ENCODE data around the gene RAD21L1. TPM values are rescaled to one million over a fixed set of nuclear protein-coding genes. Genes with fewer than 3 reads are reported as not detected.

Gene RAD21L1
- total RNA-seq, 1 donor from 2014 or later = not detected

- peaks cover 0 to 12% (median 5%) of the 10 kb centered on the region in 3 donors for H3K36me3 ChIP-seq (ENCODE audit: control insufficient read depth in 3 of 3, insufficient read depth in 3 of 3, low read length in 3 of 3)
- no peak overlapping the region for H3K9ac ChIP-seq (ENCODE audit: low read depth in 1 of 3, low read length in 3 of 3)
- H3K27ac ChIP-seq (ENCODE audit: low read depth, low read length) = no peak overlapping the region
- H3K9me3 ChIP-seq (ENCODE audit: control insufficient read depth in 3 of 3, low read length in 3 of 3) = no peaks in the 10 kb centered on the region
- H3K4me1 ChIP-seq (ENCODE audit: control insufficient read depth in 3 of 3, insufficient read depth in 3 of 3, low read length in 3 of 3) = peaks cover 0 to 9% (median 4%) of the 10 kb centered on the region in 3 donors
- no peak overlapping the region for H3K4me3 ChIP-seq (ENCODE audit: low read length in 3 of 3)
- no peaks in the 10 kb centered on the region for H3K27me3 ChIP-seq (ENCODE audit: control insufficient read depth in 3 of 3, insufficient read depth in 3 of 3, low read length in 3 of 3)
Measured at GRCh38 chr20:1297486-1297885, 71.6 kb downstream of the RAD21L1 start.

DNA sequence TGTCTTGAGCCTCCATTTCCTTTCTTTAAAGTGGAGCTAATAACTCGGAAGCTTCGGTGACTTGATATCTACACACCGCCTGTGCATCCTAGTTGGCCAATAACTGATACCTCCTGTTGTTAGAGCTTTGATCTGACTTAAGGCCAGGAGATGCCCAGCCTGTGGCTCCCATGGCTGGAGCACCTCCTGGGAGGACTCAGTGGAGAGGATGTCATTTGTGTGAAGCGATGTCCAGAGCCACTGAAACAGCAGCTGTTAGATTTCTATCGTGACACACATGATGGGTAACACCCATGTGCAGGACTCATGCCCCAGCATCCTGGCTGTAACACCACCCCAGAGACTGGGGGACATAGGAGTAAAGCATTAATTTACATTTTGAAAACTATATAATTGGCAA lies 72.3 kb downstream of the RAD21L1 start:
- no peak overlapping the region for H3K4me3 ChIP-seq (ENCODE audit: low read length in 3 of 3)
- H3K9me3 ChIP-seq (ENCODE audit: control insufficient read depth in 3 of 3, low read length in 3 of 3) = no peaks in the 10 kb centered on the region
- H3K27ac ChIP-seq (ENCODE audit: low read depth, low read length) = no peak overlapping the region
- H3K27me3 ChIP-seq (ENCODE audit: control insufficient read depth in 3 of 3, insufficient read depth in 3 of 3, low read length in 3 of 3) = no peaks in the 10 kb centered on the region
- H3K9ac ChIP-seq (ENCODE audit: low read depth in 1 of 3, low read length in 3 of 3) = no peak overlapping the region
- peaks cover 0 to 9% (median 4%) of the 10 kb centered on the region in 3 donors for H3K4me1 ChIP-seq (ENCODE audit: control insufficient read depth in 3 of 3, insufficient read depth in 3 of 3, low read length in 3 of 3)
- H3K36me3 ChIP-seq (ENCODE audit: control insufficient read depth in 3 of 3, insufficient read depth in 3 of 3, low read length in 3 of 3) = peaks cover 0 to 12% (median 5%) of the 10 kb centered on the region in 3 donors

GRCh38 chr20:1298888-1299511 lies 73.2 kb downstream of the RAD21L1 start:
- H3K4me1 ChIP-seq (ENCODE audit: control insufficient read depth in 3 of 3, insufficient read depth in 3 of 3, low read length in 3 of 3) = peaks cover 0 to 5% (median 4%) of the 10 kb centered on the region in 3 donors
- no peaks in the 10 kb centered on the region for H3K9me3 ChIP-seq (ENCODE audit: control insufficient read depth in 3 of 3, low read length in 3 of 3)
- no peak overlapping the region for H3K9ac ChIP-seq (ENCODE audit: low read depth in 1 of 3, low read length in 3 of 3)
- H3K27ac ChIP-seq (ENCODE audit: low read depth, low read length) = no peak overlapping the region
- H3K27me3 ChIP-seq (ENCODE audit: control insufficient read depth in 3 of 3, insufficient read depth in 3 of 3, low read length in 3 of 3) = no peaks in the 10 kb centered on the region
- peaks cover 0 to 12% (median 5%) of the 10 kb centered on the region in 3 donors for H3K36me3 ChIP-seq (ENCODE audit: control insufficient read depth in 3 of 3, insufficient read depth in 3 of 3, low read length in 3 of 3)
- no peak overlapping the region for H3K4me3 ChIP-seq (ENCODE audit: low read length in 3 of 3)

- Histone ChIP-seq H3K36me3 (ENCODE audit: control insufficient read depth in 3 of 3, insufficient read depth in 3 of 3, low read length in 3 of 3) (peaks cover 0 to 12% (median 5%) of the 10 kb centered on the region in 3 donors), H3K4me3 (ENCODE audit: low read length in 3 of 3) (no peak overlapping the region), H3K27me3 (ENCODE audit: control insufficient read depth in 3 of 3, insufficient read depth in 3 of 3, low read length in 3 of 3) (no peaks in the 10 kb centered on the region), H3K27ac (ENCODE audit: low read depth, low read length) (no peak overlapping the region), H3K9me3 (ENCODE audit: control insufficient read depth in 3 of 3, low read length in 3 of 3) (no peaks in the 10 kb centered on the region), H3K4me1 (ENCODE audit: control insufficient read depth in 3 of 3, insufficient read depth in 3 of 3, low read length in 3 of 3) (peaks cover 0 to 2% (median 2%) of the 10 kb centered on the region in 3 donors), H3K9ac (ENCODE audit: low read depth in 1 of 3, low read length in 3 of 3) (no peak overlapping the region)
Measured at GRCh38 chr20:1299522-1299921, 73.7 kb downstream of the RAD21L1 start.

- Histone ChIP-seq H3K4me3 (ENCODE audit: low read length in 3 of 3) (no peak overlapping the region), H3K9ac (ENCODE audit: low read depth in 1 of 3, low read length in 3 of 3) (no peak overlapping the region), H3K27me3 (ENCODE audit: control insufficient read depth in 3 of 3, insufficient read depth in 3 of 3, low read length in 3 of 3) (no peaks in the 10 kb centered on the region), H3K4me1 (ENCODE audit: control insufficient read depth in 3 of 3, insufficient read depth in 3 of 3, low read length in 3 of 3) (peaks cover 0 to 2% (median 2%) of the 10 kb centered on the region in 3 donors), H3K36me3 (ENCODE audit: control insufficient read depth in 3 of 3, insufficient read depth in 3 of 3, low read length in 3 of 3) (peaks cover 3 to 12% (median 11%) of the 10 kb centered on the region in 3 donors), H3K27ac (ENCODE audit: low read depth, low read length) (no peak overlapping the region), H3K9me3 (ENCODE audit: control insufficient read depth in 3 of 3, low read length in 3 of 3) (no peaks in the 10 kb centered on the region)
Measured at GRCh38 chr20:1300083-1300840, 74.4 kb downstream of the RAD21L1 start.

DNA sequence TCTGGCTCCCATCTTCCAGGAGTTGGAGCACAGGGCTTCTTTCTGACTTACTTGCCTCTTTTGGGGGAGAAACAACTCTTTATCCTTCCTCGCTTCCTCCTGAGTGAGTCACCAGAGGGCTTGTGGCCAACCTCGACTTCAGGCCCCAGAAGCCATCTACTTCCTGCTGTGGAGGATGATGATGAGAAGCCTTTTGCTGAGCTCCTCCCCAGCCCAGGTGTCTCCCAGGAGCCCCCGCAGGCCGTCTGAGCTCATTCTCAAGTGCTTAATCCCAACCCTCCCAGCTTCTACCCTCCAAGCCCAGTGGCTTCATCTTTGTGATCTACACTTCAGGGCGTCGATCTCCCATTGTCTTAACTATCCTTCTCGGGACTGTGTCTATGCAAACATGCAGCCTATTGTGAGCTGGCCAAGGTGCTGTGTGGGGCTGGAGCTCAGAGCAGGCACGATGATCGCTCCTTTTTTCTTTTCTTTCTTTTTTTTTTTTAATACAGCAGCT lies 75.2 kb downstream of the RAD21L1 start:
- Histone ChIP-seq H3K36me3 (ENCODE audit: control insufficient read depth in 3 of 3, insufficient read depth in 3 of 3, low read length in 3 of 3) (peaks cover 3 to 14% (median 12%) of the 10 kb centered on the region in 3 donors), H3K9ac (ENCODE audit: low read depth in 1 of 3, low read length in 3 of 3) (no peak overlapping the region), H3K9me3 (ENCODE audit: control insufficient read depth in 3 of 3, low read length in 3 of 3) (no peaks in the 10 kb centered on the region), H3K27ac (ENCODE audit: low read depth, low read length) (no peak overlapping the region), H3K27me3 (ENCODE audit: control insufficient read depth in 3 of 3, insufficient read depth in 3 of 3, low read length in 3 of 3) (no peaks in the 10 kb centered on the region), H3K4me3 (ENCODE audit: low read length in 3 of 3) (no peak overlapping the region), H3K4me1 (ENCODE audit: control insufficient read depth in 3 of 3, insufficient read depth in 3 of 3, low read length in 3 of 3) (peaks cover 0 to 2% (median 2%) of the 10 kb centered on the region in 3 donors)

DNA sequence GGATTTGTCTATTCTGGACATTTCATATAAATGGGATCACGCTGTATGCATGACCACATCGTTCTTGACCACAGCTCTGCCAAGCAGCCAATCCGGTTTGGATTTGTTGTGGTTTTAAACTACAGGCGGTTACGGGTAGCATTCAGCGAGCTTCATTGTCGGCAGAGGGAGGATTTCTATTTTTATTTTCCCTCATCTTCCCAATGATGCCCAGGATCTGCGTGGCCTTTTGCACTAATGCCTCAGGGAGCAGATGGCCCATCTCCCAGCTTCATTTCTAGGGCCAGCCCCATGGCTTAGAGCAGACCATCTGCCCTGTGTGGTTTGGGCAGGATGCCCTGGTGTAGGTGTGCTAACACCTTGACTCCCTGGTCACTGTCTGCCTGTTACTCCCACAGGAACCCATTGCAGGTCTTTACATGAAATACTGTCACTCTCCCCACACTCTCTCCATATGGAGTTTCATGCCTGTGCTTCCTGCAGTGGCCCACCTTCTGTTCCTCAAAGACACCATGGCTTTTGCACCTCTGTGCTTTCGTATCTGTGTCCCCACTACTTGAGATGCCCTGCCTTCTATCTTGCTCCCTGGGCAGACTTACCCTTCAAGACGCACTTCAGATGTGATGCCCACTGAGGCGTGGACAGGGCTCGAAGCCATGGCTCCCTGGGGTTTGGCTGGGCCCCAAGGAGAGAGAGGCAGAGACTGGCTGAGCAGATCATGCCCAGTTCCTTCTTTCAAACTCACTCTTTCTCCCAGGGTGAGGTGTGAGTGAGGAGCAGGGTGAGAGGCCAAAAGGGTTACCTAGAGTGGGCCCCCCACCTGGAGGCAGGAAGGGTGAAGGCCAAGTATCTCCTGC lies 77.1 kb downstream of the RAD21L1 start:
- Histone ChIP-seq H3K4me3 (ENCODE audit: low read length in 3 of 3) (no peak overlapping the region), H3K4me1 (ENCODE audit: control insufficient read depth in 3 of 3, insufficient read depth in 3 of 3, low read length in 3 of 3) (peaks cover 0 to 2% (median 2%) of the 10 kb centered on the region in 3 donors), H3K36me3 (ENCODE audit: control insufficient read depth in 3 of 3, insufficient read depth in 3 of 3, low read length in 3 of 3) (peaks cover 3 to 14% (median 9%) of the 10 kb centered on the region in 3 donors), H3K27me3 (ENCODE audit: control insufficient read depth in 3 of 3, insufficient read depth in 3 of 3, low read length in 3 of 3) (no peaks in the 10 kb centered on the region), H3K9me3 (ENCODE audit: control insufficient read depth in 3 of 3, low read length in 3 of 3) (no peaks in the 10 kb centered on the region), H3K9ac (ENCODE audit: low read depth in 1 of 3, low read length in 3 of 3) (no peak overlapping the region), H3K27ac (ENCODE audit: low read depth, low read length) (no peak overlapping the region)

DNA sequence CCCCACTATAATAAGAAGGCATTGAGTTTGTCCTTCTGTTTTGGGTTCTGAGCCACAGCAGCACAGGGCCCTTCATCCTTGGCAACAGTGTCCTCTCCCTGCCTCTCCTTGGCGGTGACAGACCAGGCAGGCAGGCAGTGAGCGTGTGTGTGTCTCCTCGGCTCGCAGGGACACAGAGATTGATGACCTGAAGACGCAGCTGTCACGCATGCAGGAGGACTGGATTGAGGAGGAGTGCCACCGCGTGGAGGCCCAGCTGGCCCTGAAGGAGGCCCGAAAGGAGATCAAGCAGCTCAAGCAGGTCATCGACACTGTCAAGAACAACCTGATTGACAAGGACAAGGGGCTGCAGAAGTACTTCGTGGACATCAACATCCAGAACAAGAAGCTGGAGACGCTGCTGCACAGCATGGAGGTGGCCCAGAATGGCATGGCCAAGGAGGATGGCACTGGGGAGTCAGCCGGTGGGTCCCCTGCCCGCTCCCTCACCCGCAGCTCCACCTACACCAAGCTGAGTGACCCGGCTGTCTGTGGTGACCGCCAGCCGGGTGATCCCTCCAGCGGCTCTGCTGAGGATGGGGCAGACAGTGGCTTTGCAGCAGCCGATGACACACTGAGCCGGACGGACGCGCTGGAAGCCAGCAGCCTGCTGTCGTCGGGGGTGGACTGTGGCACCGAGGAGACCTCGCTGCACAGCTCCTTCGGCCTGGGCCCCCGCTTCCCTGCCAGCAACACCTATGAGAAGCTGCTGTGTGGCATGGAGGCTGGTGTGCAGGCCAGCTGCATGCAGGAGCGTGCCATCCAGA lies 79.1 kb downstream of the RAD21L1 start:
- Histone ChIP-seq H3K4me1 (ENCODE audit: control insufficient read depth in 3 of 3, insufficient read depth in 3 of 3, low read length in 3 of 3) (peaks cover 0 to 2% (median 0%) of the 10 kb centered on the region in 3 donors), H3K9me3 (ENCODE audit: control insufficient read depth in 3 of 3, low read length in 3 of 3) (no peaks in the 10 kb centered on the region), H3K9ac (ENCODE audit: low read depth in 1 of 3, low read length in 3 of 3) (no peak overlapping the region), H3K4me3 (ENCODE audit: low read length in 3 of 3) (no peak overlapping the region), H3K27ac (ENCODE audit: low read depth, low read length) (no peak overlapping the region), H3K27me3 (ENCODE audit: control insufficient read depth in 3 of 3, insufficient read depth in 3 of 3, low read length in 3 of 3) (no peaks in the 10 kb centered on the region), H3K36me3 (ENCODE audit: control insufficient read depth in 3 of 3, insufficient read depth in 3 of 3, low read length in 3 of 3) (peaks cover 3 to 9% (median 3%) of the 10 kb centered on the region in 3 donors)
